GM21528 (cell line): ENCODE results near the gene YKT6.

Experiments
- ATAC-seq: cut with Tn5 transposase; IDR thresholded peaks from one replicate; pipeline ENCODE4 v1.9.1; 2021; ENCODE audit warnings: mild to moderate bottlenecking, moderate library complexity; ENCODE audit not compliant: unreplicated experiment, low FRiP score

Gene YKT6

DNA sequence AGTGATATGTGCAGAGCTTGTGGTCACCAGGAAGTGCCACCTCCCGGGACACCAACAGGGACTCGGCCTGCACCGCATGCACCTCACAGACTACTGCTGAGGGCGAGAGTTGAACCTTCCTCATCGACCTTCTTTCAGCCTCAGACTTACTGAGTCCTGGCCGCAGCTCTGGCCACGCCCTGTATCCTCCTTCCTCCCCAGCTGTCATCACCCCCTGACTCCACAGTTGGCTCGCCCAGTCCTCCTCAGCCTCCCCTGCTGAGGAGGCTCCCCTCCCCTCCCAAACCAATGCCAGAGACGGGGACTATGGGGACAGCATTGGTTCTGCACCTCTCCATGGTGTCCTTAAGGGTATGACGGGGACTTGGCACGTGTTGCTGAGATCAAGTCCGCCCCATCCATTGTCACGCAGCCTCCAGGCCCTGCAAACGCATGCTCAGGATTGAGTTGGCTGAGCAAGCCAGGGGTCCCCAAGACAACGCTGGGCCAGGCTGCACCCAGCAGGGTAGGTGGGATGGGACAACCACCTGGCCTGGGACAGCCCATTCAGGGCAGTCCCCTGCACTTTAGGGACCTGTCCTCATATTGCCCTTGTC is 49.0 kb downstream of the YKT6 start:
- no peak for ATAC-seq

DNA sequence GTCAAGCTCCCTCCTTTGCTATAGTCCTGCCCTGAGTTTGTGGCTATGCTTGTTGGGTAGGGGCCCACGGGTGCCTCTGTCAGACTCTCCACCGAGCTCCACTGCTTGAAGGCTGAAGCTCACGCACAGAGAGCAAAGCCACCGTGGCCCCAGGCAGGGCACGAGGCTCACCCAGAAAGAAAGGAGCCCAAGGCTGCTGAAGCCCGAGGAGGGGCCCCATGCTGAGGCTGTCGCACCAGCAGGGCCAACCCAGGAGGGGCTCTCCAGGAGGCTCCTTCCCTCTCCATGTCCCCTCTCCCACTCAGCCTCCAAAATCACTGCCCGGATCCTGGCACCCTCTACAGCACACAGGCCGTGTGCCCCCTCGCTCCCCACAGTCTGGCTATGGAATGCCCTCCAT is 50.5 kb downstream of the YKT6 start:
- no peak for ATAC-seq

DNA sequence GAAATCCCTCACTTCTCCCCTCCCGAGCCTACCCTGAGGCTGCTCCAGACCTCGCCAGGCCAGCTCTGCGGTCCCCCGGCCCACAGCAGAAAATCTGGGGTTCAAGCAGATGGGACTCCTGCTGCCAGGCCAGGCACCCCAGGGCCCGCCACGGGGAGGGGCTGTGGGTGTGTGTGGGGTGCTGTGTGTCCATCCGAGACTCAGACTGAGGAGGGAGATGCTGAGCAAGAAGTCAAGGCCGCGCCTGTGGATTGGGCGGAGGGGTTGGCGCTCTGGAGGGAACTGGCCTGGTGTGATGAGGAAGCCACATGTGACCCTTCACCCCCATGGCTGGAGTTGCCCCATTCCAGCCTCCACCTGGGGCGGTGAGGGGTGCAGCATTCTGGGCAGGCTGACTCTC is 51.1 kb downstream of the YKT6 start:
- ATAC-seq: no peak

DNA sequence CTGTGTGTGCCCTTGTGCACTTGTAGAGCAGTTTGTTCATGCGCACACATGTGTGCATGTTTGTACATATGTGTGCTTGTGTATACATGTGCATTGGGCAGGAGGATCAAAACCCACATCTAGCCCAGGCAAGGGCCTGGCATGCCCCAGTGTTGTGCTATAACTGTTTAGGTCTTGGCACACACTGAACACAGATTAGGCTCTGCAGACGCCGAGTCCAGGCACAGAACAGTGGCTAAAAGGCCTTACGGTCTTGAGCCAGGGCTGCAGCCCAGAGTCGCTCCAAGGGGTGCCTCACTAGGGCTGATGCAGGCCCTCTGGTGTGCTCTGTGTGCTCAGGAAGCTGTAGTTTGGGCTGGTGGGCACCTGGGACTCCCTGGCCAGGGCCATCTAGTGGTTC is 55.7 kb downstream of the YKT6 start:
- no peak for ATAC-seq

DNA sequence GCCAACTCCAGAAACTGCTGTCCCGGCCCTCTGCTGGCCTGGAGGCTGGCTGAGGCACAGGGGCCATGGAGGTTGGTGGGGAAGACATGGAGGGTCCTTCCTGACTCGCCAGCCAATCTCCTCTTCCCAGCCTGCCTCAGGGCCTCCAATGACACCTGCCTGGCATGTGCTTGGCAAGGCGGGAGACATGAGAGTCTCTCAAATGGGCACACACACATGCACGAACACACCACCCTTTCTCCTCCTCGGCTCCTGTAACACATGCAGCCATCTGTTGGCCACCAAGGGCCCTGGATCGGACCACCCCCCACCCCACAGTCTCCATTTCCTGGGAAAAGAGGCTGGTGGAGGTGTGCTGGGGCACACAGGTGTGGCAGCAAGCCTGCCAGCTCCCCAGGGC is 56.4 kb downstream of the YKT6 start:
- ATAC-seq: no peak

DNA sequence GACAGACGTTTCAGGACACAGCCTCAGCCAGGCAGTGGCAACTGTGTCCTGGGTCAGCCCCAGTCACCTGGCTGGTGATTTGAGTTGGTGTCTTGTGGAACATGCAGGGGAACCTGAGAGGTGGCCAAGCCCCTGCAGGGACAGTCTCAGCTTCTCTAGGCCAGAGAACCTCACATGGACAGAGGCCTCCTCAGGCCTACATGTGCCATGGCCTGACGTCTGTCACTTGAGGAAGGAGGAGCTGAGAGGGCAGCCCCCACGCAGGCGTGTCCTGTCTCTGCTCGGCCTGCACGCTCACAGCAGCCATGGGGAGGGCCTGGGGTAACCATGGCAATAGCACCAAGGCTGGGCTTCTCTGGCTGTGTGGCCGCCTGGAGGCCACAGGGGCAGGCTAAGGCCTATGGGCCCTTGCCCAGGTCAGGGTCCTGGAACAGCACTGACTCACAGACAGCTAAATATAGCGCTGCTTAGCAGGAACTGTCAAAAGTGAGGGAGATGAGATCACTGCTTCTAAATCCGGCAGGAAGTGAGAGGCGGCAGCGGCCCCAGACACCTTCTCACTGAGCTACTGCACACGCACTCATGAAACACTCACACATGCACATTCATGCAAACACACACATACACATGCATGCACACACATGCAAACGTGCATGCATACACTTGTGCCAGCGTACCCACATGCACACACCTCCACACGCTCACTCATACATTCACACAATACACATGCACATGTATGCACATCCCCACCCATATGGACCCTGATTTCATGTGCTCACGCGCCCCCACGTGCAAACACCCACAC is 57.0 kb downstream of the YKT6 start:
- peak; percentile 76 for ATAC-seq

DNA sequence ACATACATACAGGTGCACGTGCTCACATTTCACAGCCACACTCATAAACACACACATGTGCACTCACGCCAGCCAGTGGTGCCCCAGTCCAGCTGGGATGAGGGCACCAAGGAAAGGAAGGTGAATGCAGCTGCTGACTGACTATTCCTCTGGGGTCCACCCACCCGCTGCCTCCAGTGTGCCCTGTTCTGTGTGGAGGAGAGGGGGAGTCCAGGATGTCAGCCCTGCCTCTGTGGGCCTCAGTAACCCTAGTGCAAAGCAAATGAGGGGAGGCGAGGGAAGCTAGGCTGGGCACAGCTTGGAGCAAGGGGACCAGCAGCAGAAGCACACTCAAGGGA is 57.6 kb downstream of the YKT6 start:
- ATAC-seq: peak; percentile 1

DNA sequence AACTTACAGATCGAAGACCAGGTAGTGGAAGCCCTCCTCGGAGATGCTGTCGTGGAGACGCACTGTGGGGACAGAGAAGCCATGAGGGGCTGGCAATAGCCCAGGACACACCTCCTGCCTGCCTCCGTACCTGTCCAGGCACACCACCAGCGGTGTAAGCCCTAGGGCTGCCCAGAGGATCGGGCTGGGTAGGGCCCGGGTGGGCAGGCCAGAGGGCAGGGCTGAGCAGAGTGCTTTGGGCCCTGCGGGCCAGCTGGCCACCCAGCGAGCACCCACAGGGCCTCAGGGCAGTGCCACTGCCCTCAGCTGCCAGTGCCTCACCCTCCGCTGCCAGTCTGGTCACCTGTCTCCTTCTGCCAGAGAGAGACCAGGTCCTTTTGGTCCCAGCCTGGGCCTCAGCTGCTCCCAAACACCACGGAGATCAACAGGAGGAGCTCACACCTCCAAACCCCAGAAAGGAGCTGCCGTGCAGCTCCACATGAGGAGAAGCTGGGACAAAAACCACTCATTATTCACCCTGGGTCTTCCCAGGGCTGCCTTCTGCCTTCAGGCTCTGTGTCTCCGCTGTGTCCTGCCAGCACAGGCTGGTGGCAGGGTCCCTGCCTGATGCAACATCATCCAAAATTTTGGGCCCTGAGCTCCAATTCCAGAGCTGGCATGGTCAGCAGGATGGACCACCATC is 58.2 kb downstream of the YKT6 start:
- ATAC-seq: no peak

DNA sequence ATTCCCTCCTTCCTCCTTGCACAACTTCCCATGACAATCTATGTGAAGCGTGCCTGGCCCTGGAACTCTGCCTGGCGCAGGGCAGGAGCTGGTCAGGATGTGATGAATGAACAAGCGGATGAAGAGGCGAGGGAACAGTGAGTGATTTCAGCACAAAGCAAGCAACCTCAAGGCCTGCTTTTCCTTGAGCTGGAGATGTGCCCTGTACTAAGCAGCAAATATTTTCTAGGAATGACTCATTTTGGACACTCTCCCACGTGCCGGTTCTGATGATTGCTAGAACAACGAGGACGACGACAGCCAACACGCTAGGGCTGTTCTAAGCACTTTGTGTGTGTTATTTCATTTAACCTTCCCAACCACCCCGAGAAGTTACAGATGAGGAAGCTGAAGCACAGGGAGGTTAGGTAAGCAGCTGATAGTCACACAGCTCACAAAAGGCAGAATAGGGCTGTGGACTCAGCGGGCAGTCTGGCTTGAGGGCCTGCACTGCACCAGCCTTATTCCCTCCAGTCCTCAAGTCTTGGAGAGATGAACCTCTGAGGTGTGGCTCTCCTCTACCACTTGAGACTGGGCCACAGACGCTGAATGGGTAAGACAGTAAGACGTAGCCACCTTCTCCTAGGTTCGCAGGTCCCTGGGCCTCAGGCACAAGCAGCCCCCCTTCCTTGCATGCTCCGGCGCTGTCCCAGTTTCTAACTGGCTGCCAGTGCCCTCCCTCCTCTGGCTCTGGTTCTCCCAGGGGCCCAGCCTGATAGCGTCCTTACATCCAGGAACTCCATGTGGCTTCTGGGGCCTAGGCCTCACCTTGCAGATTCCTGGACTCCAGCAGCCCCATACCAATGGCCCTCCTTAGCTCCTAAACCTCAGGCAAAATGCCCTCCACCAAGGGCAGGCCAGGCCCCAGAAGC is 59.0 kb downstream of the YKT6 start:
- ATAC-seq: no peak

DNA sequence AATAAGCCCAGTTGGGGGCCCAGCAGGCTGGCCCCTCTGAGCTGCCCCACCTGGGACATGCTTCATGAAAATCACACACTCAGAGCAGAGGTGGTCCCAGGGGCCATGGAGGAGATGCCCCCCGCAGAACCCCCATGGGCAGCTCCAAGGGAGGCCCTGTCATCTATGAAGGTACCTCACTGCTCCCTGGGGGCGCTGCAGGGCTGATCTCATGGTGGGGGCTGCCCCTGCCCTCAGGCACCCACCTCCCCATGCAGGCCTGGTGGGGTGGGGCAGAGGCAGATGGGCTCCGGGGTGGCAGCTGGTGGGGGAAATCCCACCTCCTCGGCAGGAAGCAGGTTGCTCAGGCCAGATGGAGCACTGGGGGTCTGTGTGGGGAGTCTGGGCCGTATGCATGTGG is 60.5 kb downstream of the YKT6 start:
- ATAC-seq: no peak

DNA sequence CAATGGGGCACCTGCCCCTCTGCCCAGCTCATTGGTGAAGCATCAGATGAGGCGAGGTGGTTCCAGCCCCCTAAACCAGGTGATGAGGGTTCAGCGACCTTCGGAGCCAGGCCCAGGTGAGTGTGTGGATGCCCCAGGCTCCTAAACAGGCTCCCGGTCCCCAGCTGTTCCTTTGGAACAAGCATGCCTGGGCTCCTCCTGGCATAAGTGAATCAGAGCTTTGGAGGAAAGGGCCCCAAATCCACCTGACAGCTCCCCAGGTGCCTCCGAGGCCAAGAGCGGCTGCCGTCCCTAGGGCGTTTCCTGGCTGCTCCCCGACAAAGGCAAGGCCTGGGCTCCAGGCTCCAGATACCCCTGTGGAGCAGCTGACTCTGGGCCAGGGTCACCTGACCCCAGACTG is 61.3 kb downstream of the YKT6 start:
- ATAC-seq: no peak

DNA sequence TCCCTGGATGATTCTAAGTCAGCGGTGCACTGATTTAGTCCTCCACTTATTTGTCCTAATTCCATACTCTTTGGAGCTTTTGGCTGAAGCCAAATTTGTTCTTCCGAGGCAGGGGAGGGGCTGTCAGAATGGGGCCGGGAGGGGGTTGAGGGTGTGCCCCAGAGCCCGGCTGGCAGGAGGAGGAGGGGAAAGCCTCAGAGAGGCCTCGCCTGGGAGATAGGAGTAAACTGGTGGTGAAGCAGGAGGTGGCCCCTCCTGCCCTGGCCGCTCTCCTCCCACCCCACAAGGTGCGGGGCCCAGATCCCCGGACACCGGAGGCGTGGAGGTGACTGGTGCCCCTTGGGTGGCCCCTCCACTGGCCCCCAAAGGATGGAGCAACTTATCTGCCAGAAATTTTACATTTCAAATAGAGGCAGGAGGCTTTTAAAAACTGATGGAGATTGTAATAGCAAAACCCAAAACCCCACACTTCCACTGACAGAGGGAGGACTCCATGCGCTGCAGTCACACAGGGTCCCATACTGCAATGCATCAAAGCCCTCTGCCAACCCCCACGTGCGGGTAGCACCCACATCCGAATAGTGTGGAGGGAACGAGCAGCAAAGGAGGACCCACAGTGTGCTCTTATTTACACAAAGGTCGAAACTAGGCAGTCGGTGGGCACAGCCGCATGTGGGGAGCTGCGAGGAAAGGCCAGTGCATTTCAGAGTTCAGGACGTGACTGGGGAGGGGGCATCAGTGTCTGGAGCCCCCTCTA is 62.7 kb downstream of the YKT6 start:
- no peak for ATAC-seq
